CD4-positive, alpha-beta T cell treated with Interleukin-15 for 1 hour (primary cell): Measurements from ENCODE around the gene DLG4.

Experiments used
- DNase-seq: peaks from one replicate; pipeline ENCODE4 v3.0.0-alpha.2; 2020

Gene DLG4

DNA sequence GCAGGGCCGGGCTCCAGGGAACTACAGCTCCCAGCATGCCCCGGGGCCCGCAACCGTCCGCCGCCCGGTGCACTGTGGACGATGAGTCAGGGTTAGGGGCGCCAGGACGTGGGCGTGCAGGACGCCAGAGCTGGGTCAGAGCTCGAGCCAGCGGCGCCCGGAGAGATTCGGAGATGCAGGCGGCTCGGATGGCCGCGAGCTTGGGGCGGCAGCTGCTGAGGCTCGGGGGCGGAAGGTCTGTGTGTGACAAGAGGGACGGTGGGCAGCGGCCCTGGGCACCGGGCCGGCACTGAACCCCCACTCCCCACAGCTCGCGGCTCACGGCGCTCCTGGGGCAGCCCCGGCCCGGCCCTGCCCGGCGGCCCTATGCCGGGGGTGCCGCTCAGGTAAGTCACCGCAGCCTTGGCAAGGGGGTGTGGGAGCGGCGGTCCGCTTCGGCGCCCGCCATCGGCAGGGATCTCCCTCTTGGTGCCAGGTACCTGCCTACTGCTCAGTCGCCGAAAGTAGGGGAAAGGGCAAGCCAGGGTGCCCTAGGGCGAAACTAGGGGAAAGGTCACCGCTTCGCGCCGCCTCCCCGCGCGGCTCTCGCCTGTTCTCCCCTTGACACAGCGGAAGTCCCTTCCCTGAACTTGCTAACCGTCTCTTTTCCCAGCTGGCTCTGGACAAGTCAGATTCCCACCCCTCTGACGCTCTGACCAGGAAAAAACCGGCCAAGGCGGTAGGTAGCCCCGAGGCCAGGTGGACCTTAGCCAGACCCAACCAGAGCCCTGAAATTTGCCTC lies at the start of gene DLG4, which contains the start of gene ACADVL:
Gene DLG4, minus strand, starts transcription at position 25 of the 781 bp plus-strand sequence.
Gene ACADVL, plus strand, starts transcription at position 127 of the 781 bp plus-strand sequence. Its CDS starts 47 bp downstream, at position 174.
- DNase-seq, result peak; percentile 80

DNA sequence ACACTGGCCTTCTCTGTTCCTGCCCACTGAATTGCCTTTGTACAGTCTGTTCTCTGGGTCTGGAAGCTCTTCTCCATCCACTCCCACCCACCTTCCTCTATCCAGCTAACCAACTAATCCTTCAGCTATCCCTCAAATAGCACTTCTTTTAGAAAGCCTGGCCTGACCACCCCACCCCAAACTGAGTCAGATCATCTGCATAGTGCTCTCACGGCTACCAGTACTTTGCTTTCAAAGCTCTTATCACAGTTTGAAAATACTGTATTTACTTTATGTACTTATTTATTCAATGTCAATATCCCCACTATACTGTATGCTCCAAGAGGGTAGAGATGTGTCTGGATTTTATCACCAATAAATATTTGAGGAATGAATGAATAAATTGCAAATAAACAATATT lies 47.1 kb upstream of the DLG4 start:
- DNase-seq, result no peak

DNA sequence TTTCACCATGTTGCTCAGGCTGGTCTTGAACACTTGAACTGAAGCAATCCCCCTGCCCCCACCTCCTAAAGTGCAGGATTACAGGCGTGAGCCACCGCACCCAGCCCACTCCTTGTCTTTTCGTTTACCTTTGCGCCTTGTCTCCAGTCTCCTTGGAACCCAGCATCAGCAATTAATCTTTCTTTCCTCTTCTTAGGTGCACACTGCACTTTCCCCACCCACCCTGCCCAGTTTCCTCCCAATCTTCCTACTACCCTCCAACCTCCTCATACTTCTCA lies 44.1 kb upstream of the DLG4 start:
- DNase-seq, result no peak

DNA sequence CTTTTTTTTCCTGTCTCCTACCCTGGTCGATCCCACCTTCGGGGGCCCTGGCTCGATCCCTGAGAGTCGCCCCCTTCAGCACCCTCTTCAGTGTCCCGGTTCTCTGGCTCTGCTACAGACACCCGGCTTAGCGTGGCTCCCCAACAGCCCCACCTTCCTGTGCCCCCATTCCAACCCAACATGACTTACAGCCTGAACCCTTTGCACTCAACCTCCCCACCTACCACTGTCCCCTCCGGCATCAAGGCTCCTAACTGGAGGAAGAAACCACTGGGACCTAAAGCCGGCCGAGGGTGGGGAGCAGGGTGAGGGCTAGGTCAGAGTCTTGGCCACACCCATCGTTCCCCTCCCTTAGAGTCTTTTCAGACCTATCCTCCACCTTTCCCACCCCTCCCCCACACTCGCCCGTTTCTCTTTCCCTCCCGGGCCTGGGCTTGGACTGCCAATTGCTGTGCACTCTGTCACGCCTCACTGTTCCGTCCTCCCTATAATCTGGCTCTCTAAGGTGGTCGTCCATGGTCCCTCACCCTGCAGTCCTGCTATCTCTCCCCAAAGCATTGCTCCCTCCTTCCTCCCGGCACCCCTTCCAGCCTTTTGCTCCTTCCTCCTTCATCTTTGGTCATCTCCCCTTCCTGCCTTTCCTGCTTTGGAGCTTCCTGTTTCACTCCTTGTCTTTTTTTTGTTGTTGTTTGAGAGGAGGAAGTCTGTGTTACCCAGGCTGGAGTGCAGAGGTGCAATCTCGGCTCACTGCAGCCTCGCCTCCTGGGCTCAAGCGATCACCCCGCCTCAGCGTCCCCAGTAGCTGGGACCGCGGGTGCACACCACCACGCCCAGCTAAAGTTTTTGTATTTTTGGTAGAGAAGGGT lies 43.5 kb upstream of the DLG4 start:
- peak; percentile 17 for DNase-seq

DNA sequence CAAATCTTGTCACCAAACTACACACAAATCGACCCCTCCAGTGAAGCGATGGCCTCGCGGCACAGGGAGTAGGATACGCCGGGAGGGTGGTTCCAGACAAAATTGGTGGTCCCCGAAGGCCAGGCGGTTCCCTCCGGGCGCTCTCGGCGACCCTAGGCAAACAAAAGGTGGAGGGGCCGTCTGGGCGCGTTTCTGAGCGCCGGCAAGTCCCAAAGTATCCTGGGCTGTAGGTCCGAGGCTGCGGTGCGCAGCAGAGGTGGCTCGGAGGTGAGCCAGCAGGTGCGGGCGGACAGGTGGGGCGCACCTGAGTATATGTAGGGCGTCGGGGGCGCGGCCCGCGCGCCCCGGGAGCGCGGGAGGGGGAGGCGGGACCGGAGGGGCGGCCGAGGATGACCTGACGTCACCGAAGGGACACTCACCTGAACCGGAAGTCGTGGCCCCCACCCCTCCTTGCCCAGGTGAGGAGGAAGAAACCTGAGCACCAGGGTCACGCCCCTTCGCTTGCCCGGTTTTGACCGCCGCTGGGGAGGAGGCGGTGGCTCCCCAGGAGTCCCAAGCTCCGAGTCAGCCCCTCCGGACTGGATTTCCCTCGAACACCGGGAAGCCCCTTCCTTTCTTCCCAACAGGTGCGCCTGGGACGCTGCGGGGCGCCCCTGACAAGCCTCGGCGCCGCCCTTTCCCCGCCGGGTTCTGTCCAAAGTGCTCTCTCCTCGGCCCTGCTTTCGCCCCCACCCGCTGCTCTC lies 42.7 kb upstream of the DLG4 start, which contains the start of gene CLDN7:
Gene CLDN7, minus strand, starts transcription at position 287 of the 743 bp plus-strand sequence. CDS start 435 bp downstream, outside the sequence.
- no peak for DNase-seq

DNA sequence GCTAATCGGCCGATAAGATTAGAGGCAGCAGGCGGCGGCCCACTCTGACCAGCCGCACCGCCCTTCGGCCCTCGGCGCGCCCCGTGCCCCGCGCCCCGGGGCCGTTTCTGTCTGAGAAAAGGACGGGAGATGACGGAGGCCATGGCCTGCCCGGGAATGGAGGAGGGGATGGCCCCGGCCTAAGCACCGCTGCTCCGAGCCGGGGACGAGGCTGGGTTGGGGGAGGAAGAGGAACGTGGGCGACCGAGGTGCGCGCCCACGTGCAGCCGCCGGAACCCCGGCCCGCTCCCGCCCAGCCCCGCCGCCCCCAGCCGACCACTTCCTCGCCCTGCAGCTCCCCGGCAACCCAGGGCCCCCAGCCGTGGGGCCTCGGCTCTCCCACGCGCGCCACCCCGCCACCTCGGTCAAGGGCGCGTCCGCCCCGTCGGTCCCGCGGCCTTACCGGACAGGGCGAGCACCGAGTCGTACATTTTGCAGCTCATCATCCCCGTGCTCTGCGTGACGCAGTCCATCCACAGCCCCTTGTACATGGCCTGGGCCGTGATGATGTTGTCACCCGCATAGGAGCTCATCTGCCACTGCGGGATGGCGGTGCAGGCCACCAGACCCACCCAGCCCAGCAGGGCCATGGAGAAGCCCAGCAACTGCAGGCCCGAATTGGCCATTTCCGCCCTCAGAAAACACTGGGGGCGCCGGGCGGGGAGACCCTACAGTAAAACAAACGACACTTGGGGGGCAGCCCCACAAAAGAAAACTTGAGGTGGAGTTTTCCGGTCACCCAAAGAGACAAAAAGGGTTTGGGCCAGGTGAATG lies 41.9 kb upstream of the DLG4 start:
- DNase-seq, result peak; percentile 26

DNA sequence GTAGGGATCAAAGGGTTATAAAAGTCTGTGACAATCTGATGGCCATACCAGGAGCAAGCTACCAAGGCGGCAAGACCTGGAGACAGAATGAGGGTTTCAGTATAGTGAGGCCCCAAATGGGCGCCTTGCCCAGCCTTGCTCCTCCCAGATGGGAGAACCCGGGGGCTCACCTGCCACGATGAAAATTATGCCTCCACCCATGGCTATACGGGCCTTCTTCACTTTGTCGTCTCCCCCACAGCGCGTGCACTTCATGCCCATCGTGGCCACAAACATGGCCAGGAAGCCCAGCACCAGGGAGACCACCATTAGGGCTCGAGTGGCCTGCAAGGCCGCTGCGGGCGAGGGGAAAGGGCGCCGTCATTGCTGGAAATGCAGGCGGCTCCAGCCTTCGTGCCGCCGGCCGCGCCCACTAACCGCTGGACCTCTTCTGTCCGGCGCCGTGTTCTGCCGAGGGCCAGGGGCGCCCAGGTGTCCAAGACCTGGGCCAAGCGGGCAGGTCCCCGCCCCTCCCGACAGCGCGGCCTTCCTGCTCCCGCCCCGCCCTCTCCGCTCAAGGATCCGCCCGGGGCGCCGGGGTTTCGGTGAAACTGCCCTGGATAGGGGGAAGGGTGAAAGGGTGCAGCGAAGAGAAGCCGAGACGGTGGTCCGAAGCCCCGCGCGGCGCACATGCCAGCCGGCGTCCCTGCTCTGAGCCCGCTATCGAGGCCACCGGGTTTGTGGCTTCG lies 41.2 kb upstream of the DLG4 start:
- DNase-seq, result peak; percentile 15

DNA sequence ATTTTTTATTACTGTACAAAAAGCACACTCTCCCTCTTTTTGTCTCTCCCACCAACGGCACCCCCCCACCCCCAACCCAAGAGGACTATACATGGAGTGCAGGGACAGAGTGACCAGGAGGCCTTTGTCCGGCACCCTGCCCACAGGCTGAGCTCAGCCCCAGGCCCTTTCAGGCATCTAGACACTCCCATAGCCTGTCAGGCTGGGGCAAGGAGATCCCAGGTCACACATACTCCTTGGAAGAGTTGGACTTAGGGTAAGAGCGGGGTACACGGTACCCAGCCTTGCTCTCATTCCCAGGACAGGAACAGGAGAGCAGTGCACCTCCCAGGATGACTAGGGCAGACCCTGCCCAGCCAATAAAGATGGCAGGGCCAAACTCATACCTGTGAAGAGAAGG lies 40.5 kb upstream of the DLG4 start:
- DNase-seq, result peak; percentile 10

DNA sequence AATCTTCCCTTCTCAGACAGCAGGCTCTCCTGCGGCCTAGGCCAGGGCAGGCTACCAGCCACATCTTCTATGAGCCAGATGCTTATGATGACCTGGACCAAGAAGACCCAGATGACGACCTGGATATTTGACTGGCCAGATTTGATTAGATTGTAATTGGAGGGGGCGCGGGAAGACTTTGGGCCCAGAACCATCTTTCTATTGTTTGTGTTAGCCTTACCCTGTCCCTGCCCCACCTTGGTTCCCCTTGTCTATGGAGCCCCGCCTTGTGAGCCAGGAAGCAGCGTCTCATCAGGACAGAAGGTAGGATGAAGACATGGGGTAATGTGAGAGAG lies 39.9 kb upstream of the DLG4 start:
- peak; percentile 2 for DNase-seq

DNA sequence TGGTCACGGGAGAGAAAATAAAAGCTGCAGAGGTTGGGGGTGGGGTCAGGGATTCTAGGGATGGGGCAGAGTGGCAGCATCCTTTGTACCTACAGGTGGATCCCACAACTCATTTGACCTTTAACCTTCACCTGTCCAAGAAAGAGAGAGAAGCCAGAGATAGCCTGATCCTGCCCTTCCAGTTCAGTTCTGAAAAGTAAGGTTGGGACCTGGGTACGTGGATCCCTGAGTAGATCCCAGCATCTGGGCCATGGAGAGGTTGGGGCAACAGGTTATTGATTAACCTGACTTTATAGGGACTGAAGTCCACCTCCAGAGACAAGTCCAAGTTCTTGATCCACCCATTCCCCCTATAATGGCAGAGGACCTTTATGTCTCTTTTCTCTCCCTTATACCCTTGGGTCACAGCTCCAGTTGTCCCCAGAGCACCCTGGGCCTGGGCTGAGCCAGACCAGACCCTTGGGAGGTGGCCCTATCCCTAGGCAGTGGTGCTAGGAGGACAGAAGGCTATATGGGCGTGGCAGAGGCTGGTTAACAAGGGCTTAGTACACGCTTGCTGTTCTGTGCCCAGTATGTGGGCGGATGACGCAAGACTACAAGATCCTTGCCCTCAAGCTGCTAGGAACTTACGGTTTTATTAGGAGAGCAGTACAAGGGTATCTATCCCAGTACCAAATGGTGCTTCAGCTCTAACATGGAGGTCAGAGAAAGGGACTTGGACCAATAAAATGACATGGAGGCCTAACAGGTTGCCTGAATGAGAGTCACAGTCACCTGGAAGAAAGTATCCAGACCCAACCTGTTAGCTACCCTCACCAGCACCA lies 39.3 kb upstream of the DLG4 start:
- DNase-seq, result peak; percentile 15

DNA sequence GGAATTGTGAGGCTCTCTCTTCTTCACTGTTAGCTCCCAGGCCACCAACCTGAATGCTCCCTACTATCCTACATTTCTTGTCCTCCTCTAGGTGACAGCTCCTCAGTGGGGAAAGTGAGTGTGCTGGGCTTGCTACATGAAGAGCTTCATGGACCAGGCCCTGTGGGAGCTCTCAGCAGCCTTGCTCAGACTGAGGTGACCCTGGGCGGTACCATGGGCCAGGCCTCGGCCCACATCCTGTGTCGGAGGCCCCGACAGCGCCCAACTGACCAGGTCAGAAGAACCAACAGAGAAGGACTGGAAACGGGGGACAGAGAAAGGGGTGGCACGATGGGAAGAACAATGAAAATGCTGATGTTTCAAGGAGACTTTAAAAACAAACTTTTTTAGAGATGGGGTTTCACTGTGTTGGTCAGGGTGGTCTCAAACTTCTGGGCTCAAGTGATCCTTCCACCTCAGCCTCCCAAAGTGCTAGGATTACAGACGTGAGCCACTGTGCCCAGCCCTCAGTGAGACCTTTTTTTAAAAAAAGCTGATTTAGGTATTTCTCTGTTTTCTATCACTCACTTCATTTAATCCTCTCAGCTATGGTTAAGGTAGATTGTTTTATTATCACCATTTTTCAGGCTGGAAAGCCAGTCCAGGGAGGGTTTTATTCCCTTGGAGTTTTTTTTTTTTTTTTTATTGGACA lies 37.3 kb upstream of the DLG4 start:
- DNase-seq, result no peak

DNA sequence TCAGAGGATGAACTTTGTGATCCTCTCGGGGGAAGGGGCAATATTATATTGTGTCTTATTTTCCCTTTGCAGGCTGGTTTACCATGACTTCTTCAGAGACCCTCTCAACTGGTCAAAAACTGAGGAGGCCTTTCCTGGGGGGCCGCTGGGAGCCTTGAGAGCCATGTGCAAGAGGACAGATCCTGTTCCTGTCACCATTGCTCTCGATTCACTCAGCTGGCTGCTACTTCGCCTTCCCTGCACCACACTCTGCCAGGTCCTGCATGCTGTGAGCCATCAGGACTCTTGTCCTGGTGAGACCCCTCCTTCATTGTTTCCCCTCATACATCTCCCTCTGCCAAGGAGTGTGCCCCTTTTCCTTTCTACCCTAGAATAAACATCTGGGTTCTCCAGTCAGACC lies 34.9 kb upstream of the DLG4 start:
- DNase-seq, result no peak

DNA sequence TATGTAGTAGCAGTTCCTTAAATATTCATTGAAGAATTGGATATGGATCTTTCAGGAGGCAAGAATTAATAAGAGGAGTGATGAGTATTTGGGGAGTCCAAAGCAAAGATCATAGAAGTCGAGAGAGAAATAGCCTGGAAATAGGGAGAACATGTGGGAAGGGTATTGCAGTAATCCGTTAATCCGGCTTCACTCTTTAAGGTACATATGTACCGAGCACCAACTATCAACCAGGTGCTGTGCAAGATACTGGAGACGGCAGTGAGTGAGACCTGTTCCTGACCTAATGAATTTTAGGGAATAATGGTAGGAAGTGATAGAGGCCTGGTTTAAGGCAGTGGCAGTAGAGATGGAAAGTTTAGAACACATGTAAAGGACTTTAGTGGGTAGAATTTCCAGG lies 33.4 kb upstream of the DLG4 start:
- no peak for DNase-seq

DNA sequence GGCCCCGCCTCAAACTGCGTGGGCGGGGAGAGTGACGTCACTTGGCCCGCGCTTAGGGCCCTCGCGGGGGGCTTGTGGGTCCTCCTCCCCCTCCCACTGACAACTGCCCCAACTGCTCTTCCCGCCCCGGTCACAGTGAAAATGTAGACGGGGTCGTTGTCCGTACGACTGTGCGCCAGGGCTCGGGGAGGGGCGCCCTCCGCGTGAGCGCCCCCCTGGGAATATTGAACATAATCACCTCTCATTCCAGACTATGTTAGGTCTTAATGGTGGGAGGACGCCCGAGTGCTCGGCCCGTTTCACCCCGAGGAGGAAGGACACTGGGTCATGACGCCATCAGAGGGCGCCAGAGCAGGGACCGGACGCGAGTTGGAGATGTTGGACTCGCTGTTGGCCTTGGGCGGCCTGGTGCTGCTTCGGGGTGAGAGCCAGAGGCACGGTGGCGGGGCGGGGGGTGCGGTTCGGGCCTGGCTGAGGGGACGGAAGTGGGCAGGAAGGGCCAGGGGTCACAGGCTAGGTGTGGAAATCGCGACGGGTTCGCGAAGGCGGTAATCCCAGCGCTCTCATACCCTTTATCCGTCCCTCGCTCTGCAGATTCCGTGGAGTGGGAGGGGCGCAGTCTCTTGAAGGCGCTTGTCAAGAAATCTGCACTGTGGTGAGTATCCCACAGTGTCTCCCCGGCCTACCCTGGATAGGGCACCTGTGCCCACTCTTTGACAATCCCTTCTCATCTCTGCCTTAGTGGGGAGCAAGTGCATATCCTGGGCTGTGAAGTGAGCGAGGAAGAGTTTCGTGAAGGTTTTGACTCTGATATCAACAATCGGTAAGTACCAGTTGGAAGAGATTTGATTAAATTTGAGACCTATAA lies 32.8 kb upstream of the DLG4 start, which contains the start of gene ELP5:
Gene ELP5, plus strand, starts transcription at position 40 of the 868 bp plus-strand sequence. Its CDS starts 336 bp downstream, at position 376.
- DNase-seq, result peak; percentile 91

DNA sequence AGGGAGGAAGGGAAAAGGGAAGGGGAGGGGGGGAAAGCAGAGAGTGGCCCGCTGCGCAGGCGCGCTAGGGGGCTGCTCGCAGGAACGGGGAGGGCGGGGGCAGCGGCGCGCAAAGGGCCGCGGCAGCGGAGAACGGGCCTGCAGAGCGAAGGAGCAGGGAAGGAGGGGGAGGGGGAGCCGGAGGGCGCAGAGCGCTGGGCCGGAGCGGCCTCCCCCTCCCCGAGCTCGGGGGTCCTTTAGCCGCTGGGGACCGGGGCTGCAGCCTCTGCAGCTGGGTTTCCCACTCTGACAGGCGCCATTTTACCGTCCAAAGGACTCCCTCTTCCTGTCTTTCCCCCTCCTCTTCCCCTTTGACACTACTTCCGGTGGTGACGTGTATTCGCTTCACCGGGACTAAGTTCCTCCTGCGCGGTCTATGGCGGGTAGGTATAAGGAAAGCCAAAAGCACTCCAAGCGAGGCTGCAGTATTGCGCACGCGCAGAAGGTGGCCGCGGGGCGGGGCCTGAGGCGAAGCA lies 32.1 kb upstream of the DLG4 start, which contains the start of gene CTDNEP1:
Gene CTDNEP1, minus strand, starts transcription at position 74 of the 515 bp plus-strand sequence. CDS start 438 bp downstream, outside the sequence.
- DNase-seq, result peak; percentile 99

DNA sequence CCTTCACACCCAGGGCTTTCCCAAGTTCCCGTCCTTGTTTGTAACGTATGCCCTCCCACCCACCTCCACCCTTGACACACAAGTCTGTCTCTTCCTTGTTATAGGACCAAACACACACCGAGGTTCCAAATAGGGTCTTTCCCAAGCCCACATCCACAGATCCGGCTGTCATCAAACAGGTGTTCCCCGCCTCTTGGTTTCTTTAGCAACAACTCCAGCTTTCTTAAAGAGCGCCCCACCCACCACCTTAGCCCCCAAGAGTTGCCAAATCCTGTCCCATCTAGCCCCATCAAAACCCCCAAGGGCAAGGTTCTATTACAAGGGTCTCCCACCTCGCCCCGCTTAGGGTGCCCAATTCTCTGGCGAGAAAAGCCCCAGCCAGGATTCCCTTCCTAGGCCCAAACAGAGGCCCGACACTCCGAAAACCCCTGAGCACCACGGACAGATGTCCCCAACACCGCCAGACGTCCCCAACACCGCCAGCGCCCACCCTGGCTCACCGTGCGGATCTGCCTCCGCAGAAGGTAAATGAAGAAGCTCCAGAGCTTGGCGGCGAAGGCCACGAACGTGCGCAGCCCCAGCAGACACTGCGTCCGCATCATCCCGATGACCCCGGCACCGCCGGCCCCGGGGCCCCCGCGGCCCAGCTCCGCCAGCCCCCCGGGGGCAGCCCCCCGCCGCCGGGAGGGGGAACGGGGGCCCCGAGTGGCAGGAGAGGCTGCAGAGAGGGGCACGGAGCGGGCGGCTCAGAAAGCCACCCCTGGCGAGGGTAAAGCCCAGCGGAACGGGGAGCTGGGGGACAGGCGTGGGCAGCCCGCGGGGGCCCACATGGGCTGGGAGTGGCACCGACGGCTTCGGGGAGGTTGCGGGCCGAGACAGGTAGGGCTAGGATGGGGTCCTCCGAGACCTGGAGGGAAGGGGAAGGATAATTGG lies 31.3 kb upstream of the DLG4 start:
- peak; percentile 67 for DNase-seq

DNA sequence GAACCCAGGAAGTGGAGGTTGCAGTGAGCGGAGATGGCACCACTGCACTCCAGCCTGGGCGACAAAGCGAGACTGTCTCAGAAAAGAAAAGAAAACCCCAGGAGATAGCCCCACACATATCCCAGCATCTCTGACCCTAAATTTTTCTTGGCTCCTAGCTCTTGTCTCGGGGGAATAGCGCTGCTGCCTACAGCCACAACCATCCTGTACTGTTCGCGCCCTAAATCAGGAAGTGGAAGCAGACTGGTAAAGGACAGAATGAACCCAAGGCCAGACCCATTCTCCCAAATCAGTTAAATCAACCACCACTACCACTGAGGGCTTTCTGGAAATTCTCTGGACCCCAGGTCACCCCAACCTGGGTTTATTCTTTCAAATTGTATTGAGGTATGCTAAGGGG lies 30.2 kb upstream of the DLG4 start:
- no peak for DNase-seq

DNA sequence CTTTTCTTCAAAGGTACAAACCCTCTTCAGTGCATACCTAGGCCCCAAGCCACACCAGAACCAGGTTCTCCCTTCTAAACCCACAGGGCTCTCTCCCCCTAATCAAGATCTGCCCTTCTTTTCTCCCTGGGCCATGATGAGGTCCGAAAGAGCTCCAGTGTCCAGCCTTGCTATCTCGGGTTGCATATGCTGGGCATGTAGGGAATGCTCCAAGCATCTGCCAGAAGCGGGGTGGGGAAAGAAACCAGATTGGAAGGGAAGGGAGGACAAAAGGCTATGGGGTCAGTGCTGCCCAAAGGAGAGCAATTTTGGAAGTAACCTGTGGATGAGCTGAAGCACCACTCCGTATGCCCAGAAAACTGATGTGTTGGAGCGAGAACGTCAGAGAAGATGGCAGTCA lies 29.6 kb upstream of the DLG4 start:
- no peak for DNase-seq
